SK-N-SH (cell line): ENCODE results near the gene IQCK. TPM values are rescaled to one million over a fixed set of nuclear protein-coding genes. Genes with fewer than 3 reads are reported as not detected.

Experiments
- CTCF ChIA-PET: fragments of 300-600, 350-600 bp; formaldehyde crosslinking; extraction: SDS; loops from one replicate; lab custom pipeline; 2021; lab: Yijun Ruan, JAX
- POLR2A ChIA-PET: fragments of 350-600 bp; sonication (Branson Sonifier 250); formaldehyde crosslinking; extraction: SDS; loops from one replicate; lab custom pipeline; 2020; ENCODE audit warnings: antibody characterized with exemption, inconsistent platforms; lab: Yijun Ruan, JAX
- DNase-seq: peaks from one replicate; pipeline ENCODE4 v3.0.0; 2012
- H2AFZ ChIP-seq: fragments of 200-600 bp; sonication (generic); 2 replicates; pipeline ENCODE4 v1.8.1; 2016; ENCODE audit warnings: antibody characterized with exemption, mild to moderate bottlenecking, low read depth
- H3F3A ChIP-seq: fragments of 200-600 bp; sonication (generic); replicated peaks from 2 replicates; pipeline ENCODE3; 2016; ENCODE audit warnings: antibody characterized with exemption, mild to moderate bottlenecking; ENCODE audit not compliant: insufficient read depth
- H3K27ac ChIP-seq, 2 experiments: fragments of 200-500 bp in 1 of 2; fragments of 200-600 bp in 1 of 2; sonication (Bioruptor generic) in 1 of 2; sonication (generic), shearing (Covaris generic) in 1 of 2; 2 replicates each; pipeline versions ENCODE4 v1.5.1 to v1.6.1; 2014 to 2016; ENCODE audit warnings: low read depth in 2 of 2, inconsistent platforms in 1 of 2, low read length in 1 of 2, mild to moderate bottlenecking in 1 of 2, mixed read lengths in 1 of 2
- H3K27me3 ChIP-seq: fragments of 200-600 bp; sonication (generic), shearing (Covaris generic); 2 replicates; pipeline ENCODE4 v1.6.1; 2016; ENCODE audit warnings: mixed run types; ENCODE audit not compliant: insufficient read depth
- H3K36me3 ChIP-seq, 2 experiments: fragments of 200-500 bp in 1 of 2; fragments of 200-600 bp in 1 of 2; sonication (Bioruptor generic) in 1 of 2; sonication (generic) in 1 of 2; replicated peaks in 1 of 2; 2 replicates each; pipeline versions ENCODE3 to v1.5.1; 2014 to 2016; ENCODE audit warnings: low read length in 1 of 2, mild to moderate bottlenecking in 1 of 2; ENCODE audit not compliant: insufficient read depth in 2 of 2, control insufficient read depth in 1 of 2
- H3K4me1 ChIP-seq, 2 experiments: fragments of 200-500 bp in 1 of 2; fragments of 200-600 bp in 1 of 2; sonication (Bioruptor generic) in 1 of 2; sonication (generic), shearing (Covaris generic) in 1 of 2; 2 replicates each; pipeline versions ENCODE4 v1.5.1 to v1.6.1; 2014 to 2016; ENCODE audit warnings: low read depth in 1 of 2, low read length in 1 of 2, mixed run types in 1 of 2; ENCODE audit not compliant: insufficient read depth in 2 of 2, control insufficient read depth in 1 of 2
- H3K4me2 ChIP-seq: fragments of 200-600 bp; sonication (generic), shearing (Covaris generic); 2 replicates; pipeline ENCODE4 v1.6.1; 2017; ENCODE audit warnings: mixed run types
- H3K4me3 ChIP-seq, 2 experiments: fragments of 200-500 bp in 1 of 2; fragments of 200-600 bp in 1 of 2; sonication (Bioruptor generic) in 1 of 2; sonication (generic), shearing (Covaris generic) in 1 of 2; 2 replicates each; pipeline versions ENCODE4 v1.5.1 to v1.8.1; 2014 to 2016; ENCODE audit warnings: low read depth in 2 of 2, inconsistent platforms in 1 of 2, low read length in 1 of 2, mild to moderate bottlenecking in 1 of 2, mixed read lengths in 1 of 2, moderate library complexity in 1 of 2
- H3K79me2 ChIP-seq: fragments of 200-600 bp; sonication (generic); 2 replicates; pipeline ENCODE4 v1.8.1; 2017; ENCODE audit warnings: mild to moderate bottlenecking; ENCODE audit not compliant: insufficient read depth
- H3K9ac ChIP-seq: fragments of 200-600 bp; sonication (generic); 2 replicates; pipeline ENCODE4 v1.6.1; 2017; ENCODE audit warnings: mixed run types
- H3K9me2 ChIP-seq: fragments of 200-600 bp; sonication (generic); 2 replicates; pipeline ENCODE4 v1.6.1; 2017; ENCODE audit warnings: mixed run types
- H3K9me3 ChIP-seq: fragments of 200-600 bp; sonication (generic); 2 replicates; pipeline ENCODE4 v1.6.1; 2017; ENCODE audit warnings: mixed run types, mild to moderate bottlenecking, moderate library complexity
- H4K20me1 ChIP-seq: fragments of 200-600 bp; sonication (generic); 2 replicates; pipeline ENCODE4 v1.6.1; 2017; ENCODE audit warnings: mild to moderate bottlenecking, mixed run types; ENCODE audit not compliant: insufficient read depth
- ELF1 ChIP-seq: IDR thresholded peaks from 2 replicates; pipeline ENCODE4 v1.4.0; 2012
- EP300 ChIP-seq, 2 experiments: IDR thresholded peaks; 2 replicates each; pipeline versions ENCODE4 v1.4.0 to v1.6.1; 2012; ENCODE audit warnings: borderline replicate concordance in 1 of 2, low read depth in 1 of 2, low read length in 1 of 2
- FOSL2 ChIP-seq: IDR thresholded peaks from 2 replicates; pipeline ENCODE4 v1.4.0; 2012; ENCODE audit warnings: low read depth, mild to moderate bottlenecking, moderate library complexity, borderline replicate concordance
- FOXJ3 ChIP-seq: sonication (generic); formaldehyde crosslinking; IDR thresholded peaks from 2 replicates; pipeline ENCODE4 v1.5.1; 2020; ENCODE audit warnings: mild to moderate bottlenecking, missing genetic modification reagents
- GABPA ChIP-seq: IDR thresholded peaks from 2 replicates; pipeline ENCODE4 v1.4.0; 2012; ENCODE audit warnings: low read depth, mild to moderate bottlenecking
- NFIC ChIP-seq: IDR thresholded peaks from 2 replicates; pipeline ENCODE4 v1.4.0; 2012; ENCODE audit warnings: borderline replicate concordance
- NRF1 ChIP-seq: IDR thresholded peaks from 2 replicates; pipeline ENCODE4 v1.6.1; 2012; ENCODE audit warnings: low read depth, mild to moderate bottlenecking, low read length
- PBX3 ChIP-seq: IDR thresholded peaks from 2 replicates; pipeline ENCODE4; 2012
- POLR2AphosphoS5 ChIP-seq: IDR thresholded peaks from 2 replicates; pipeline ENCODE4 v1.6.1; 2012; ENCODE audit warnings: low read depth, low read length
- SIN3A ChIP-seq: IDR thresholded peaks from 2 replicates; pipeline ENCODE4 v1.6.1; 2012; ENCODE audit warnings: low read depth, mild to moderate bottlenecking, low read length, moderate library complexity, borderline replicate concordance
- TCF12 ChIP-seq: IDR thresholded peaks from 2 replicates; pipeline ENCODE4 v1.4.0; 2012
- YY1 ChIP-seq: IDR thresholded peaks from 2 replicates; pipeline ENCODE4 v1.4.0; 2012; ENCODE audit warnings: low read depth, mild to moderate bottlenecking
- ZBTB33 ChIP-seq: IDR thresholded peaks from 2 replicates; pipeline ENCODE4 v1.4.0; 2012; ENCODE audit warnings: low read depth, borderline replicate concordance
- WGBS: methylation state at CpG from one replicate; pipeline ENCODE4 v1.1.6; 2017; ENCODE audit warnings: low lambda C conversion rate; 5-methylcytosine and 5-hydroxymethylcytosine counted together
- polyA plus RNA-seq, 3 experiments: library from polyadenylated mRNA; depleted of rRNA; stranded (reverse); fragments of >200 nt; gene quantifications; 2 replicates each; pipeline ENCODE4 v1.2.3, GENCODE V29; 2012

The IQCK gene
- polyA plus RNA-seq, 1 of the 3 experiments (the other 2 are of a cell fraction), result 7.3 TPM

- 92% methylated on average over 5 of the region's 8 CpGs for WGBS
- TF ChIP-seq POLR2AphosphoS5, result no peak
- TF ChIP-seq ZBTB33, result no peak
- no peak for TF ChIP-seq FOSL2
- TF ChIP-seq FOXJ3 (CRISPR knock-in tag), result no peak
- TF ChIP-seq TCF12, result no peak
- TF ChIP-seq YY1, result no peak
- TF ChIP-seq EP300 (IDR thresholded peaks at IDR 0.05; ENCODE audit: borderline replicate concordance in 1 of 2, low read depth in 1 of 2, low read length in 1 of 2), result no peak
- no peak for TF ChIP-seq NRF1
- Histone ChIP-seq H3K9ac (no peak overlapping the region), H3K4me3 (no peak overlapping the region), H3K27ac (no peak overlapping the region; a peak in 1 of 4 replicates), H3K79me2 (peaks cover 8% of the 10 kb centered on the region; the same call in 1 of the 2 replicates), H3K27me3 (no peaks in the 10 kb centered on the region), H3K9me2 (no peaks in the 10 kb centered on the region), H3K4me1 (peaks cover 16% of the 10 kb centered on the region in 2 experiments), H4K20me1 (peaks cover 23% of the 10 kb centered on the region), H2AFZ (no peak overlapping the region), H3K4me2 (no peak overlapping the region), H3K9me3 (no peaks in the 10 kb centered on the region), H3K36me3 (peaks cover 22 to 24% of the 10 kb centered on the region in 2 experiments), H3F3A (peaks cover 30% of the 10 kb centered on the region)
- ChIA-PET POLR2A (interaction anchor here (1.9 kb wide), 1 partner anchor 29 kb away, joined by 5 read pairs; no protein-coding TSS in a partner anchor), CTCF (no interaction called here)
- no peak for DNase-seq
Observed at GRCh38 chr16:19697756-19698318, 20.2 kb upstream of the IQCK start.

GRCh38 chr16:19698480-19699465, 19.3 kb upstream of the IQCK start:
- Histone ChIP-seq H3K79me2 (peaks cover 8% of the 10 kb centered on the region; the same call in 1 of the 2 replicates), H3K36me3 (peaks cover 30% of the 10 kb centered on the region in 2 experiments), H2AFZ (no peak overlapping the region), H3K4me1 (peaks cover 16% of the 10 kb centered on the region in 2 experiments), H3K27me3 (no peaks in the 10 kb centered on the region), H3K9me2 (no peaks in the 10 kb centered on the region), H3K27ac (no peak overlapping the region; a peak in 1 of 4 replicates), H3K9me3 (no peaks in the 10 kb centered on the region), H3F3A (peaks cover 30% of the 10 kb centered on the region), H3K9ac (no peak overlapping the region), H3K4me2 (no peak overlapping the region), H4K20me1 (peaks cover 23% of the 10 kb centered on the region), H3K4me3 (no peak overlapping the region)
- CTCF ChIA-PET, result interaction anchor here (1.1 to 1.5 kb wide), 2 partner anchors 44 to 97 kb away, joined by 3 to 4 read pairs; no protein-coding TSS in a partner anchor
- TF ChIP-seq ELF1, result no peak
- TF ChIP-seq GABPA, result no peak
- no peak for TF ChIP-seq PBX3
- no peak for TF ChIP-seq TCF12
- TF ChIP-seq NRF1, result no peak
- no peak for TF ChIP-seq NFIC
- TF ChIP-seq SIN3A, result no peak
- no peak for DNase-seq
- POLR2A ChIA-PET, result interaction anchor here (1.9 kb wide), 1 partner anchor 30 kb away, joined by 5 read pairs; no protein-coding TSS in a partner anchor
- WGBS, result 90% methylated on average over 19 of the region's 19 CpGs
